GM12874 (cell line): ENCODE measurements around the gene KDM7A.

ENCODE experiments used
- TF ChIP-seq, protein P1 (sequence below): IDR thresholded peaks from 2 replicates; pipeline ENCODE4 v1.5.1; 2011; ENCODE audit warnings: low read depth, mild to moderate bottlenecking, control low read depth, low read length, moderate library complexity; ENCODE audit not compliant: insufficient read depth

The KDM7A gene

DNA sequence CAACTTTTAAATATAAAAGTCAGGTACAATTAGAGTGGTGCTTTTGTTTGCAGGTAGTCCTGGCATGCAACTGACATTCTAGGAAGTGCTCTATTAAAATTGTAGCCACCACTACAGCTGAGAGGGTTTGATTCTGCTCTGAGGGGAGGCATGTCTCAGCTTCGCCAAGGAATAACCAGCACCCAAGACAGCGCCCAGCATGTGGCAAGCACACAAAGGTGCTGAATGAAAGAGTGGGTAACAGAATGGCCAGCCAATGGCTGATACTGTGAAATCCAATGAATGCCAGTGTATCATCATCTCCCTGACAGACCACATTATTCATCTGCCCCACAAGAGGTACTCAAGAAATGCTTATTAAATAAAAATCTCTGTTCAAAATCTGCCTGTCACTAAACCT lies 121.0 kb downstream of the KDM7A start:
- TF ChIP-seq, protein P1, sequence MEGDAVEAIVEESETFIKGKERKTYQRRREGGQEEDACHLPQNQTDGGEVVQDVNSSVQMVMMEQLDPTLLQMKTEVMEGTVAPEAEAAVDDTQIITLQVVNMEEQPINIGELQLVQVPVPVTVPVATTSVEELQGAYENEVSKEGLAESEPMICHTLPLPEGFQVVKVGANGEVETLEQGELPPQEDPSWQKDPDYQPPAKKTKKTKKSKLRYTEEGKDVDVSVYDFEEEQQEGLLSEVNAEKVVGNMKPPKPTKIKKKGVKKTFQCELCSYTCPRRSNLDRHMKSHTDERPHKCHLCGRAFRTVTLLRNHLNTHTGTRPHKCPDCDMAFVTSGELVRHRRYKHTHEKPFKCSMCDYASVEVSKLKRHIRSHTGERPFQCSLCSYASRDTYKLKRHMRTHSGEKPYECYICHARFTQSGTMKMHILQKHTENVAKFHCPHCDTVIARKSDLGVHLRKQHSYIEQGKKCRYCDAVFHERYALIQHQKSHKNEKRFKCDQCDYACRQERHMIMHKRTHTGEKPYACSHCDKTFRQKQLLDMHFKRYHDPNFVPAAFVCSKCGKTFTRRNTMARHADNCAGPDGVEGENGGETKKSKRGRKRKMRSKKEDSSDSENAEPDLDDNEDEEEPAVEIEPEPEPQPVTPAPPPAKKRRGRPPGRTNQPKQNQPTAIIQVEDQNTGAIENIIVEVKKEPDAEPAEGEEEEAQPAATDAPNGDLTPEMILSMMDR, result no peak

DNA sequence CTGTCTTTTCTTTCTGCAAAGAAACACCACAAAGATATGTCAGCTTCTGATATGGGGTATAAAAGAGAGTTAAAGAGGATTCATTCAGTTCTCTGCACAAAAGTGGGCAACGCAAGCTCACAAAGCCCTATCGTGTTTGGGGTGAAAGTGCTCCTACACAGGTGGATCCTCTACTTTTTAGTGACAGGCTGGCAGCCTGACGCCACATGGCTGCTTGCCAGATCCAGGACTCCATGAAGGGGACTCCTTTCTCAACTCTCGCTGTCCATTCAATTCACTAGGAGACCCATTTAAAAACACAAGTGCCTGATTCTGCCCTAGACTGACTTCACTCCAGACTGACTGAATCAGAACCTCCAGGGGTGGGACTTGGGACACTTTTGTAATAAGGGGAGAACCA lies 122.0 kb downstream of the KDM7A start:
- TF ChIP-seq, protein P1, result no peak

GRCh38 chr7:140053812-140054539 lies 122.8 kb downstream of the KDM7A start:
- TF ChIP-seq, protein P1, result no peak

- TF ChIP-seq, protein P1, result no peak
Observed at GRCh38 chr7:140051820-140052219, 125.0 kb downstream of the KDM7A start.

GRCh38 chr7:140050100-140050499 lies 126.7 kb downstream of the KDM7A start:
- TF ChIP-seq, protein P1, result no peak

DNA sequence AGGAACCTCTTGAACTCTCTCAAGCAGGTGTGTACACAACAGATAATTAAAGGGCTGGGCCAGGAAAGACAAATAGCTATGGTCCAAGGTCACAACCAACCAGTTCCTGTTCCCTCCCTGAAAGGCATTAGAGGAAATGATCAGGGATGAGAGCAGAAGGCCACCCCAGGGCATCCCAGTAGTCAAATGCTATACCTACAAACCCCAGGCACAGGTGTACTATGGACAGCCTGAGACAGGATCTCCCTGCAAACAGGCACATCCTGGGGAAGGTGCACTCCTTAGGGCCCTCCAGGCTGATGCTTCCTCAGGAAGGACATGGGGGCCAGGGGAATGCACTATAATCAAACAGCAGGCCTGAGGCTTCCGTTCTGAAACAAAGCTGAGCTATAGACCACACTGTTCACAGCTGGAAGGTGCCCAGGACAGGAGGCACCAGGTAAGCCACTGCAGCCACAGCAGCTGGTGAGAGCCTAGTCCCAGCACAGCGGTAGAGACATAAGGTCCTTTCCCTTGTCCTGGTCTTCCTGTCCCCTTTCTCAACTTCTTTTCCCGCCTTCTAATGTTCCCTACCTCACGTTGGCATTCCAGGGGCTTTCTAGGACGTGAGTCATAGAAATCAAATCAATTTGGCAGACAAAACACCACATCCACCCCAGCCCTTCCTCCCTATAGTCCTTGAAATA lies 127.3 kb downstream of the KDM7A start:
- TF ChIP-seq, protein P1, result no peak

DNA sequence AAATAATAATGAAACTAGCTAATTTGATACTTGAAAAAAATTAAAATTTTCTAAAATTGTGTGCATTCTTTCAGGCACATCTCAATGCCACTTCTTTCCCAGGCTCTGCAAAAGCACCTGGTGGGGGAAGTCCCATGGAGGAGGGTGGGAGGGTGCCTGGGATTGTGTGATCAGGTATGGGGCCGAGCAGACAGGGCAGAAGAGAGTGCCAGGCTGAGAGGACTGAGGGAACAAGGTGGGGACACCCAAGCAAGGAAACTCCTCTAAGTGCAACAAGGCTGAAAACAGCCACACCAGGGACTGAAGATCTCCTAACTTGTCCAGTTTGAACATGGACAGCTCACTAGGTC lies 127.8 kb downstream of the KDM7A start:
- TF ChIP-seq, protein P1, result no peak
